HG03280 (cell line): ENCODE data around the gene TMEM272.

Experiments used
- ATAC-seq: cut with Tn5 transposase; IDR thresholded peaks from one replicate; pipeline ENCODE4 v1.9.1; 2021; ENCODE audit warnings: mild to moderate bottlenecking, moderate library complexity; ENCODE audit not compliant: unreplicated experiment

Gene TMEM272

DNA sequence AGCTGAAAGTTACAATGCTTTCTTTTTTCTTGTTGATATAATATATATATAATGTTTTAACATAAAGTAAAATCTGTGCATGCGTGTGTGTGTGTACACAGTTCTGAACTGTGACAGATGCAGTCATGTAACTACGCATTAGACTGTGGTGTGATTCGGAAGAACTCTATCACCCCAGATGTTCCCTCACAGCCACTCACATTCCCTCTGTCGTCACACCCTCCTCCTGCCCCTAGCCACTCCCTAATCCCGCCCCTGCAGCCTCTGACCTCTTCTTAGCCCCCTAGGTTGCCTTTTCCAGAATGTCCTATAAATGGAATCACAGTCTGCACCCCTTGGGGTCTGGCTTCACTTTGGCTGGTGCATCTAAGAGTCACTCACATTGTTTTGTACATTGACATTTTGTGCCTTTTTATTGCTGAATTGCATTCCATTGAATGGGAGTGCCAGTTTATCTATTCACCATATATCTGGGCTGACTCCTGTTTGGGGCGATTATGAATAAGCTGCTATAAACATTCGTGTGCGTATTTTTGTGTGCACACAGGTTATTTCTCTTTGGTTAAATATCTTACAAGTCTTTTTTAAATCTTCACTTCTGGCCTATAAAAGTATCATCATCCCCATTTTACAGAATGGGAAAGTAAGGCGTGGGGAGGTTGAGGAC lies 61.4 kb downstream of the TMEM272 start:
- no peak for ATAC-seq

DNA sequence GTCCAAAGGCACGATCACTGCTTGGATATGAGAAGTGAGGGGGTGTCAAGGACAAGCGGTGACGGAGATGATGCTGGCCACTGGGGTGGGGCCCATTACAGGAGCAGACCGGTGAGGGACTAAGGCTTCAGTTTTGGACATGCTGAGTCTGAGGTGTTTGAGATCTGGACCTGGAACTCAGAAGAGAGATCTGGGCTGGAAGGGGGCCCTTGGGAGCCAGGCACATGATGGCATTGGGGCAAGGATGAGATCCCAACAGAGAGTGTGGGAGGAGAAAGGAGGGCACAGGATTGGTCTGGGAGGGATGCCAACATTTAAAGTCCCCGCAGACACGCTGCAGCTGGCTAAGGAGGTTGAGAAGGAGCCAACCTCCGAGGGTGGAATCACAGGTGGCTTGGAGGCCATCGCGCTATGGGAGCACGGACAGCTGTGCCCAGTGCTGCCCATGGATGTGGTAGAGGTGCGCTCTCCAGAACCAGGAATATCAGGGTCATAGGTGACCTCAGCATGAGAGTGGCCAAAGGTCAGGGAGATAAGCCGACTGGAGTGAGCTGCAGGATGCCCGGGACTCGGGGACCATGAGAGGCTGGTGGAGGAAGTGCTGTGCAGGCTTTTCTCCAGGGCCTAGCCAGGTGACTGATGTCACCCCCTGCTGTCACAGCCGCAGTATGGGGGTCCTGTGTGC lies 62.8 kb downstream of the TMEM272 start:
- ATAC-seq: no peak

GRCh38 chr13:51781246-51782022 lies 63.5 kb downstream of the TMEM272 start:
- no peak for ATAC-seq

DNA sequence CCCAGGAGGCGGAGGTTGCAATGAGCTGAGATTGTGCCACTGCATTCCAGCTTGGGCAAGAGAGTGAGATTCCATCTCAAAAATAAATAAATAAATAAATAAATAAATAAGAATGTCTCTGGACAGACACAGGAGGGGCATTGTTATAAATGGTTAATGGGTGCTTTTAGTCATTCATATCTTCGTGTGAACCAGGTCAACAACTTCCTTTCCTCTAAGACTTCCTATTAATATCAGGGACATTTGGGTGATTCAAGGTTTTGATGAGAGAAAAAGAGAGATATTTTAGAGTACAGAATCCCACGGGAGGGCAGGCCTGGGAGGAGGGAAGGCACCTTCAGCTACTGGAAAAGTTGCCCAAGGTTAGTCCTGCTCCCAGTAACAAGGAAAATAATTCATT lies 64.9 kb downstream of the TMEM272 start:
- no peak for ATAC-seq

GRCh38 chr13:51778392-51778791 lies 66.6 kb downstream of the TMEM272 start:
- no peak for ATAC-seq

DNA sequence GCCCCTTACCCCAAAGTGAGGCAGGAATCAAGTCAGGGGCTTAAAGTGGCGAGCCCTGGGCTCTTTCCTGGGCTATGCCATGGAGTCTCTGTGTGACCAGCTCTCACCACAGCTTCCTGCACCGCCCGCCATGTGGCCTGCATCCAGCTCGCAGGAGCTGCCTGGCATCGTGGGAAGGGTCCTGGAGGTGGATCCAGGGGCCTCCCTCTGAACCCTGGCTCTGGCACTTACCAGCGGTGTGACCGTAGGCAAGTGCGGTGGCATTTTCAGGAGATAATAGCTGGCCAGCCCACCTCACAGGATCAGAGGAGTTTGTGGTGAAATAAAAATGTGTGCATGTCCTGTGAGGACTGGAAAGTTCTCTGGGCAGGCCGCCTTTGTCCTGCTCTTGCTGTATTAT lies 67.1 kb downstream of the TMEM272 start:
- no peak for ATAC-seq

- no peak for ATAC-seq
These were observed 68.8 kb downstream of the TMEM272 start for GRCh38 chr13:51776179-51776578.

DNA sequence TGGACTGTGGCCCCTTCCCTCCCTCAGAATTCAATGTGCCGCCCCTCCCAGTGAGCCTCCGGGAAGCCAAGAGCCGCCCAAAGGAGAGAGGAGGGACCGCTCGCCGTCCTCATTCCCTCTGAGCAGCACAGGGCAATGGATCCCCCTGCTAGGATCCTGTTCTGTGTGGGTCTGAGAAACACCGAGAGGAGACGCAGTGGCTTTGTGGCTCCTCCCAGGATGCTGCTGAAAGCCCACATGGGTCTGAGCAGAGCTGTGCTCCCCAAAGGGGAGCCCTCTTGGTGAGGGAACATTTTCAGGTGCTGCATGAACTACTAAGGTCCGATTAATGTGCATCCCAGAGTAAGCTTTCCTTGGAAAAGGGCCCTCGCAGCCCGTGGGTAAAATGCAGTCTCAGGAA lies 71.5 kb downstream of the TMEM272 start:
- no peak for ATAC-seq

DNA sequence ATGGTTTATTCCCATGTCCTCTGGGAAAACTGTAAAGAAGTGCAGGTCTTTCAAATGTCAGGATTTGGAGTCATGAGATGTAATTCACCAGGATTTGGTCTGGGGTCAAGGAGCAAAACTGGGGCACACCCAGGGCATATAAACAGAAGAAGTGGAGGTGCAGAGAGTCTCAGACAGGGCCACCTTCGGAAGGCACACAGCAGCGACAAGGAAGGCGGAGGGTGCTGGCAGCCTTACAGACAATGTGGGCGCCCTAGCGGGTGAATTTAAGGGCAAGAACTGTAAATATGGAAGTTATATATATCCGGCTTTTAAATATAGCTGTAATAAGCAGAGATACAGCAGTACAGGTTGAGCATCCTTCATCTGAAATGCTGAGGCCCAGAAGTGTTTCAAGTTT lies 72.2 kb downstream of the TMEM272 start:
- ATAC-seq: no peak

GRCh38 chr13:51772105-51772455 lies 72.9 kb downstream of the TMEM272 start:
- no peak for ATAC-seq

- no peak for ATAC-seq
These were observed 73.4 kb downstream of the TMEM272 start for GRCh38 chr13:51771418-51772104.

- ATAC-seq: no peak
These were observed 74.1 kb downstream of the TMEM272 start for GRCh38 chr13:51770681-51771417.

GRCh38 chr13:51770160-51770559 lies 74.8 kb downstream of the TMEM272 start:
- no peak for ATAC-seq

- no peak for ATAC-seq
These were observed 75.4 kb downstream of the TMEM272 start for GRCh38 chr13:51769455-51770127.

DNA sequence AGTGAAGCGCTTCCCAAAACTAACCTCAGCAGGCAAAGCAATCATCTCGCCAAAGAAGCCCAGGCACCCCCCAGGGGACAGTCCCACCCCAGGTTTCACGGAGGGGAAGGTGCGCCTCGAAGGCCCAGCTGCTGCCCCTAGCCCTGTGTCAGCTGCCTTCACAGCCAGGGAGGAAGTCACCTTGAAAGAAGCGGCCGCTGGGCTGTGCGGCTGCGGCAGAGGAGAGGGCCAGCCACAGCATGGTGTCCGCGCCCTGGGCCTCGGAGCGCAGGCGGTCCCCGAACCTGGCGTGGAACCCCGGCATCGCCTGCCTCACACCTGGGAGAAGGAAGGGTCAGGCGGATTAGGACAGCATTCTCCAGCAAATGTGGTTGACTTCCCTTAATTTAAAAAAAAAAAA lies 76.0 kb downstream of the TMEM272 start:
- no peak for ATAC-seq

DNA sequence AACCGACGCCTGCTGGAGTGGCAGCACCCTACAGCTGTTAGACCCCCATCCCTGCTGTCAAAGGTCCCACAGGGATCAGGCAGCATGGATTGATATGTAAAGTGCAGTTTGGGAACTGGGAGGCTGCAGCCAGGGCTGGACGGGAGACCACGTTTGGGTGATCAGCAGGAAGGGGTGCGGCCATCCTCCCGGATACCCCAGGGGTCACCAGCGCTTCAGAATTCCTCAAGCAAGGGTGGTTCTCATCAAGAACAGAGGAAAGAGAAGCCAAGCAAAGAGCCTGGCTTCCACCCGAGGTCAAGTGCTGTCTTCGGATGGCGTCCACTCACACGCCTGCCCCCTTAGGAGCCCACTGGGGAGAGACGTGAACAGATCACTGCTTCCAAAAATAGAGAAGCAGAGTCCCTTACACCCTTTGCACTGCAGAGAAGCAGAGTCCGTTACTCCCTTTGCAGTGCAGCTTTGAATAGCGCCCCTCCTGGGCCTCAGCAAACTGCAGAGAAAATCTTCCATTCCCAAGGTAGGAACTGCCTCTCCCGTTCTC lies 76.5 kb downstream of the TMEM272 start:
- ATAC-seq: no peak

DNA sequence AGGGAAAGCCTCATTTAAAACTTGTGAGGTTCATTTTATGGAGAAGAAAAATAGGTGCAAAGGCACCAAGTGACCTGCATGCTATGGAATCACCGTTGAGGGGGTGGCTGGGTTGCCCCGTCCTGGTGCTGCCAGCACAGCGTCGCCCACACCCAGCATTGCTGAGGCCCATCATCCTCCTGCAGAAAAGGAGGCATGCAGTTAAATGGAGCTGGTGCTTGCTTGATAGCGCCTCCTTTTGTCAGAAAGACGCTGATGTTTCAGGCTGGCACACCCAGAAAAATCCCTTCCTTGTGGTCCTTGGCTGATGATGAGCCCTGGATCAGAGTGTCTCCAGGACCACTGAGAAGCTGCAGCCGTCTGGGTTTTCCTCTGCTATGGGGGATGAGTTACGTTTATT lies 77.9 kb downstream of the TMEM272 start:
- ATAC-seq: no peak

DNA sequence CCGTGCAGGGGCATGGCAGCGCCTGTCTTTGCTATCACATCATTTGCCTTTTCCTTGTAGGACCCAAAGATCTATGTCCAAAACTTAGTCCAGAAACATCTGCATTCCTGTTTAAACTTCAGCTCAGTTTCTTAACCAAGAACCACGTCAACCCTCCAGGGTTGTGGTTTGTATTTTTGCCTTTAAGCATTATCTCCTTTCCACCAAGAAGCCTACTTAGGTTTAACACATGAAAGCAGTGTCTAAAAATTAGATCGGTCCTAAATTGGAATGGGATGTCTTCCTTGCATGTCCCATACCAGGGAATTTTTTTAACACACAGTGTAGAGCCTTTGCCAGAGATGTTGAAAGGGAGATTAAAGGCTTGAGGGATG lies 79.8 kb downstream of the TMEM272 start:
- ATAC-seq: no peak

- peak; percentile 91 for ATAC-seq
These were observed 80.5 kb downstream of the TMEM272 start for GRCh38 chr13:51764184-51765141.
